ENCODE results near the gene PGS1.

- TF ChIP-seq POLR2A (IDR thresholded peaks at IDR 0.05), result no peak
- no peak for TF ChIP-seq CTCF (IDR thresholded peaks at IDR 0.05)
Observed at GRCh38 chr17:78397681-78398101, 19.2 kb downstream of the PGS1 start.
